ENCODE results near the gene TIMP2.
A peak's percentile ranks its signal among the peaks of the same experiment; 100 is the strongest.

Gene TIMP2

DNA sequence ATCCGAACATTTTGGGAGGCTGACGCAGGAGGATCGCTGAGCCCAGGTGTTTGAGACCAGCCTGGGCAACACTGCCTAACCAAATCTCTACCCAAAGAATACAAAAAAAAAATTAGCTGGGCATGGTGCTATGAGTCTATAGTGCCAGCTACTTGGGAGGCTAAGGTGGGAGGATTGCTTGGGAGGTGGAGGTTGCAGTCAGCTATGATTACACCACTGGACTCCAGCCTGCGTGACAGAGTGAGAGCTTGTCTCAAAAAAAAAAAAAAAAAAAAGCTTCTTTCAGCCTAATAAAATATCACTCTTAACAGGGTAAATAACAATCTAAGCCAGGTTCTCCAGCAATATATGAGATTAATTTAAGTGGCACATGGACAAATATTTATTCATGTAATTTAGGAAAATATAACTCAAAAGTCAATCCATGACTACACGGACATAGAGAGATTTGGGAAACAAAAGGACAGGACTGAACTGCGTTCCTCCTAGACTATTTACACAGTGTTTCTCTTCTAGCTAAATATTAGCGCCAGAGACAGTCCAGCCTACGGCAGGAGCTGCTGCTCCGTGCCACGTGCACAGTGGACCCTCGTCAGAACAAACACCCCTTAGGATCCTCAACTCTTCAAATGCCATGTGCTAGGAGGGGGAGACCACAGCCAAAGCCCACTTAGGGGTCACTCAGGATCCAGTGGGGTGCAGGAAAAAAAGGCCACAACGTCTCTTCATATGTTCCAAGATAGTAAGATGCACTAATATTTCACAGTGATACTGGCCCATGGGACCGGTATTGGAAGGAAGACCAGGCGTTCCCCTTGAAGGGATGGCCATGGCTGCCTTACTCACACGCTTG lies 93.3 kb downstream of the TIMP2 start:
- TF ChIP-seq POLR2A (IDR thresholded peaks at IDR 0.05; ENCODE audit: low read depth, low read length): no peak
- TF ChIP-seq POLR2AphosphoS5 (IDR thresholded peaks at IDR 0.05; ENCODE audit: low read depth, low read length): no peak
- no peak for TF ChIP-seq TAF1 (IDR thresholded peaks at IDR 0.05; ENCODE audit: borderline replicate concordance, low read depth, low read length)
- FAIRE-seq (no peak), DNase-seq (ENCODE audit: insufficient read length) (no peak)

DNA sequence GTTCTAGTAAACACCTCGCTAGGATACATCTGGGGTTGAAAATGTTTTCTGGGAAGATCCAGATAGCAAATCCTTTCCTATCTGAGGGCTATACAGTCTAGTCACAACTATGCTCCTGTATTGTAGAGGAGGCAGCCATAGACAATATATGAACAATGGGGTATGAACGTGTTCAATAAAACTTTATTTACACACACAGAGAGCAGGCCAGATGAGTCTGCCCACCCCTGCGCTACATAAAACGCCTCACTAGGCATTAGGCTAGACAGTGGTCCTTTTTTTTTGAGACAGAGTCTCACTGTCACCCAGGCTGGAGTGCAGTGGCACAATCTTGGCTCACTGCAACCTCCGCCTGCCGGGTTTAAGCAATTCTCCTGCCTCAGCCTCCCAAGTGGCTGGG lies 95.7 kb downstream of the TIMP2 start:
- DNase-seq (ENCODE audit: insufficient read length) (no peak), FAIRE-seq (no peak)
- TF ChIP-seq TAF1 (IDR thresholded peaks at IDR 0.05; ENCODE audit: borderline replicate concordance, low read depth, low read length) (no peak), POLR2A (IDR thresholded peaks at IDR 0.05; ENCODE audit: low read depth, low read length) (no peak), POLR2AphosphoS5 (IDR thresholded peaks at IDR 0.05; ENCODE audit: low read depth, low read length) (no peak)

DNA sequence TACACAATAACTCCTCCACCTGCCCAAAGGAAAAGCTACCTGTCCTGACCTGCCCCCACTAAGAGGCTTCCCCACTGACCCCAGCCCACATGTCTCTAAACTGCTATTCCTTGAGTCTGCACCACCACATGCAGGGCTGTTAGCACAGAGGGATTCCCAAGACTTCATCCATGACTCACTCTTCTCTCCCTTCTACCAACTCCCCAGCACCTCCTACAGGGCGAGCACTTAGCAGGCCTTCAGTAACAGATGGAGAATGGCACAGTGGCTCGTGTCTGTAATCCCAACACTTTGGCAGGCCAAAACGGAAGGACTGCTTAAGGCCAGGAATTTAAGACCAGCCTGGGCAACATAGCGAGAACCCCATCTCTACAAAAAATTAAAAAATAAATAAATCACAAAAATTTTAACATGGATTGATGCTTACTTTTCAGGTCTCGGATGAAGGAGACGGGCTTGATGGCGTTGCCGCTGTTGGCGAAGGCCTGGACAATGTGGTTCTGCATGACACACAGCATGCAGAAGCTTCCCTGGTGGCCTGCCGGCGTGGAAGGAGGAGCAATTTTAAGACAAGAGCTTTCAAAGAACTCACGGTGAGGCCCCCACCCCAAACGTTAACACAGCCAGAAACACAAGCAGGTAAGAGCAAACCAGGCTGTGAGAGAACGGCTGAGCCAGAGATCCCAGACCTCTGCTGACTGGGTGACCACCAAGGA lies 96.6 kb downstream of the TIMP2 start:
- FAIRE-seq (no peak), DNase-seq (ENCODE audit: insufficient read length) (no peak)
- TF ChIP-seq POLR2AphosphoS5 (IDR thresholded peaks at IDR 0.05; ENCODE audit: low read depth, low read length): no peak

DNA sequence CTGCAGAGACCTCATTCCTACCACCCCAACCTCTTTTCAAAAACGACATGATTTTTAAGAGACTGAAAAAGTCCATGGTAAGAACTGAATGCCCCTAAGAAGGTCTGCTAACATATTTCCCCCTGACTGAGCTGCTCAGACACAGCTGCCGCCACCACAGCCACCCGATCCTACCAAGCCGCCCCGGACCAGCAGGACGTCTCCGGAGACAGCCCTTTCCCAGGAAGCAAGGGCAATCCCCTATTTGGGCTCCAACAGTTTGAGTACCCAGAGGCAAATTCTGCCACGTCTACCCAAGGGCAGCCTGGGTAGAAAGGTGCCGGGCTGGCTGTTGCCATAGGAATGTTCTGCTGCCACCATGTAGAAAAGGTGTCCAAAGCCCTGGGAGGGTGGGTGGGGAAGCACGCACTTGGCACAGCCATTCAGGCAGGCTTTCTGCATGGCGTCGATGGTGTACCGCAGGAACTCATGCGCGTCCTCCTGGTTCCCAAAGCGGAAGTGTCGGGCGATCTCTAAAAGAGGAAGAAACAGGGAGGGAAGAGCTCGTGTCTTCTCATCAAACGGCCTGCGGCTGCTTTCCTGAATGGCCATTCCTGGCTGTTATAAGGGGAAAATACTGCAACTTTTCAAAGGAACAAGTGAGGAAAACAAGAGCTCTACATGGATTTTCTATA lies 98.2 kb downstream of the TIMP2 start:
- no peak for TF ChIP-seq POLR2AphosphoS5 (IDR thresholded peaks at IDR 0.05; ENCODE audit: low read depth, low read length)
- TF ChIP-seq POLR2A (IDR thresholded peaks at IDR 0.05; ENCODE audit: low read depth, low read length): no peak
- no peak for TF ChIP-seq TAF1 (IDR thresholded peaks at IDR 0.05; ENCODE audit: borderline replicate concordance, low read depth, low read length)
- no peak for FAIRE-seq
- no peak for DNase-seq (ENCODE audit: insufficient read length)

DNA sequence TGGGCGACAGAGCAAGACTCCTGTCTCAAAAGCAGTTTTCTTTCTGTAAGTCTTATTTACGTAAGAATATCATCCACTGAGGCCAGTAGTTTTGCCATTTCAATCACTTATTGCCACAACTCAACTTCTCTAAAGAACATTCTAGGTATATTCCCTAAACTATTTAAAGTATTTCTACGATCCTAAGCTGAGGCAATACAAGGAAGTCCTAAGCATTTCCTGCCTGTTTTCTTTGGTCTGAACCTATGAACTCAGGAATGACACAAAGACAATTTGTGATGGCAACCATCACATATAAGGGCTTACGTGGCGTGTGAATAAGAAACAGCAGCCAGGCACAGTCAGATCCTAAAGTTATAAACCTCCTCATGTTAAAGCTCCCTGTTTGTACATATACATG lies 98.8 kb downstream of the TIMP2 start:
- TF ChIP-seq POLR2AphosphoS5 (IDR thresholded peaks at IDR 0.05; ENCODE audit: low read depth, low read length) (no peak), POLR2A (IDR thresholded peaks at IDR 0.05; ENCODE audit: low read depth, low read length) (no peak), TAF1 (IDR thresholded peaks at IDR 0.05; ENCODE audit: borderline replicate concordance, low read depth, low read length) (no peak)
- no peak for FAIRE-seq
- DNase-seq (ENCODE audit: insufficient read length): no peak

DNA sequence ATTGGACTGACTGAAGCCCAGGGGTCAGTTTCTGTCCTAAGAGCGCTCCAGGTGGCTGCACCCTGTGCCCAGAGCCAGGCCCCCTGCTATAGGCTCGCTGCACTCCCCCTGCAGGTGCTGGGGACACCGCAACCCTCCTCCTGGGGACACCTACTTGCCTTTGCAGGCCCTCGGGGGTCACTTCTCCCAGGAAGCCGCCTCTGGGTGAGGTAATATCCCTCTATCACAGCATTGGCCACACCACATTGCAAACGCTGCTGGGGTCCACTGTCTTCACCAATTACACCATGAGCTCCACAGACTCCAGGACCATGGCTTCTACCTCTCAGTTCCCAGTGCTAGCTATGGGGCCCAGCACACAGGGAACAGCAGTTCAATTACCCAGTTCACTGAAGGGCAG lies 99.5 kb downstream of the TIMP2 start:
- no peak for DNase-seq (ENCODE audit: insufficient read length)
- no peak for FAIRE-seq
- TF ChIP-seq POLR2A (IDR thresholded peaks at IDR 0.05; ENCODE audit: low read depth, low read length) (no peak), POLR2AphosphoS5 (IDR thresholded peaks at IDR 0.05; ENCODE audit: low read depth, low read length) (no peak), TAF1 (IDR thresholded peaks at IDR 0.05; ENCODE audit: borderline replicate concordance, low read depth, low read length) (no peak)

DNA sequence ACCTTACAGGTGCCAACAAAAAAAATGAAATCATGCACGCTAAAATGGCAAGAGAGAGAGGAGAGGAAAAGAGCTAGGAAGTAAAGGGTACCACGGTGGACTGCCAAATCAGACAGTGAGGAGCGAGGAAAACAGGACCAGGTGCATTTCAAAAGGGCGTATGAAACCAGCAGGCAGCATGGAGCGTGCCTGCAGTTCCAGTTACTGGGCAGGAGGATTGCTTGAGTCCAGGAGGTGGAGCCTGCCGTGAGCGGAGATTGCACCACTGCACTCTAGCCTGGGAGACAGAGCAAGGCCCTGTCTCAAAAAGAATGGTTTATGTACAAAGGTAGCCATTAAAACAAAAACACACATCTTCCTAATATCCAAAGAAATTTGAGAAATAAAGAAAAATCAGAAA lies 100.9 kb downstream of the TIMP2 start:
- TF ChIP-seq POLR2A (IDR thresholded peaks at IDR 0.05; ENCODE audit: low read depth, low read length): no peak
- no peak for TF ChIP-seq TAF1 (IDR thresholded peaks at IDR 0.05; ENCODE audit: borderline replicate concordance, low read depth, low read length)
- TF ChIP-seq POLR2AphosphoS5 (IDR thresholded peaks at IDR 0.05; ENCODE audit: low read depth, low read length): no peak
- FAIRE-seq: no peak
- no peak for DNase-seq (ENCODE audit: insufficient read length)

DNA sequence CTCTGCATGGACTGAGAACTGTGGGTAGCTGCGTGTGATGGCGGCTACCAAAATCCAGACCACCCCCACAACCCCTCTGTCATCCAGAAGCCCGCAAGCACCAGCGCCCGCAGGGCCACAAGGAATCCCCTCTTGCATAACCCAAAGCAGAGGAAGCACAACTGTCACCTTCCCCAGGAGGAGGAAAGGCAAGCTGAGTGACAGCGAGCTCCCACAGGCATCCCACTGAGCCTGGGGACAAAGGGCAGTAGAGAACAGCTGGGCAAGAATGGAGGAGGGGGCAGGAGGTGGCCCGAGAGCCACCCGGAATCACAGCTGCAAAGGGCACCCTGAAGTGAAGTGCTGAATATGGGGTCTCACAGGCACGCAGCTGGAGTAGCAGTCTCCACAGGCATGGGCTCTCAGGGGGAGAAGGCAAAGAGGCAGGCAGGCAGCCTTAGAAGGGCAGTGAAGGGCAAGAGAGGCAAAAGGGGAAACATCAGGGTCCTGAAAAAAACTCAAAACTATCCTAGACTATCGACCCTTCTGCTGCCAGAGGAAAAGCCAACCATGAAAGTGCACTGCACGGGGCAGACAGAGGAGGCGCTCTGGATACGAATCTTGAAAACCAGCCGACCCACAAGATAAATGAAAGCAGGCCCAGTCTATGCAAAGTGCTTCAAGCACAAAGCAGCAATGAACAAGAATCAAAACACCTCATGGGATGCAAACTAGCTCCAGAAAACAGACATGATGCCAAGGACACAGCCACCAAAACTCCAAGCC lies 101.7 kb downstream of the TIMP2 start:
- FAIRE-seq: no peak
- TF ChIP-seq TAF1 (IDR thresholded peaks at IDR 0.05; ENCODE audit: borderline replicate concordance, low read depth, low read length): no peak
- no peak for TF ChIP-seq POLR2A (IDR thresholded peaks at IDR 0.05; ENCODE audit: low read depth, low read length)
- no peak for TF ChIP-seq POLR2AphosphoS5 (IDR thresholded peaks at IDR 0.05; ENCODE audit: low read depth, low read length)
- no peak for DNase-seq (ENCODE audit: insufficient read length)

DNA sequence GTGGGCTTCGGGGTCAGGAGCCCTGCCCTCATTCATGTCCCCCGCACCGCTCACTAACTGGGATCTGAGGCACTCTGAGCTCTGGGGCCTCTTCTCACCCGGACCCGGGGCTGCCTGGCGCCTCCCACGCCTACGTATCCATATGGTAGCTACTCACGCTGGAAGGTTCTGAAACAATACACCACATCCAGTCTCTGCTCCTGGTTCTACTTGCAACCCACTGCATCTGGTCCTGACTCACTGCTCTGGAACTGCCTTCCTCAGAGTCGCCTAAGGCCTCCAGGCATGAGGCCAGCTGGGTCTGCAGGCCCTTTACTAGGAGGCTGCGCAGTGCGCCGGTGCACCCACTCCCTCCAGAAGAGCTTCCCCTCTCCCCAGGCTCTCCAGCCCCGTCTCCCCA lies 102.6 kb downstream of the TIMP2 start:
- FAIRE-seq: no peak
- DNase-seq (ENCODE audit: insufficient read length): no peak
- TF ChIP-seq POLR2AphosphoS5 (IDR thresholded peaks at IDR 0.05; ENCODE audit: low read depth, low read length): 0 out of 2 replicates have a peak, but pooled peaks have one; percentile 13
- no peak for TF ChIP-seq POLR2A (IDR thresholded peaks at IDR 0.05; ENCODE audit: low read depth, low read length)

DNA sequence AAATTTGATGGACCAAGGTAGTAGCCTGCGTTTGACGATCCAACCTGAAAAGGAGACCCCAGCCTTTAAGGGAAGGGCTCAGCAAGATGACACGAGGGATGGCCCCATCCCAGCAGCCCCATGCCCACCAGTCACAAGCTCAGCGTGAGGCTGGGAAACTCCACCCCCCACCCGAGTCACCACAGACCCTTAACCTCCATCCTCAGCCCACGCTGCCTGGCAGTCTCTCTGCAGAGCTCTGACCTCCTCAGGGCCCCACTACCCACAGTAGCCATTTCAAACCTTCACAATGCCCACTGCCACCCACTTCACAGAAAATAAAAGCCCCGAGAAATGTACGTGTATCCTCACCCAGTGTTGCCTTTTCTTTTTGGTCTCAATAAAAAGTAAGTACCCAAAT lies 103.2 kb downstream of the TIMP2 start:
- no peak for TF ChIP-seq TAF1 (IDR thresholded peaks at IDR 0.05; ENCODE audit: borderline replicate concordance, low read depth, low read length)
- no peak for TF ChIP-seq POLR2A (IDR thresholded peaks at IDR 0.05; ENCODE audit: low read depth, low read length)
- no peak for TF ChIP-seq POLR2AphosphoS5 (IDR thresholded peaks at IDR 0.05; ENCODE audit: low read depth, low read length)
- FAIRE-seq: no peak

DNA sequence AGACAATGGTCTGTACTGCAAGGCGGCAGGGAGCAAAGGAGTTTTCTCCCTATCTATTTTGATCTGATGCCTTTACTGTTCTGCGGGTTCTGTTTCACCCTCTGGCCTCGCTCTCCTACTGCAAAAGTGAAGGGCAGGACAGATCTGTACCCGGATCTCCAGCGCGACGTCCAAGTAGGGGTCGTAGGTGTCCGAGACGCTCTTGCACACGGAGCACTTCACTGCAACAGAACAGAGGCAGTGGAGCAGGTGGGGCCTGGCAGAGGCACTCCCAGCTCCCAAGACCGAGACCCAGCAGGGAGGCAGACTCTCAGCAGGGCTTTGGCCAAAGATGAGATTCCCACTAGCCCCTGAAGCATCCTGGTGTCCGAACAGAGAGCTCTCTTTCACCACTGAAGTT lies 104.3 kb downstream of the TIMP2 start:
- no peak for FAIRE-seq
- DNase-seq (ENCODE audit: insufficient read length): no peak
- TF ChIP-seq POLR2A (IDR thresholded peaks at IDR 0.05; ENCODE audit: low read depth, low read length): no peak
- no peak for TF ChIP-seq TAF1 (IDR thresholded peaks at IDR 0.05; ENCODE audit: borderline replicate concordance, low read depth, low read length)

More for the DNA sequence above, 103.2 kb downstream of the TIMP2 start:
- no peak for DNase-seq (ENCODE audit: insufficient read length)
